NCI-H2107 (cell line): ENCODE results near the gene ANGPTL8.

Source experiments
- DNase-seq: peaks from one replicate; lab custom pipeline; 2025; lab: John Stamatoyannopoulos, UW

Gene ANGPTL8

GRCh38 chr19:11239377-11240000, at the start of gene ANGPTL8:
ANGPTL8 (plus strand) TSS chr19:11239619; CDS start chr19:11239638, 19 bp downstream.
- no peak for DNase-seq

- DNase-seq: no peak
Observed at GRCh38 chr19:11190501-11190900, 48.9 kb upstream of the ANGPTL8 start.

GRCh38 chr19:11191273-11191755, 48.1 kb upstream of the ANGPTL8 start:
- no peak for DNase-seq

GRCh38 chr19:11191934-11192333, 47.5 kb upstream of the ANGPTL8 start:
- DNase-seq: no peak

- no peak for DNase-seq
Observed at GRCh38 chr19:11192957-11193939, 46.2 kb upstream of the ANGPTL8 start.

GRCh38 chr19:11194173-11194572, 45.2 kb upstream of the ANGPTL8 start:
- no peak for DNase-seq

GRCh38 chr19:11194656-11195558, 44.5 kb upstream of the ANGPTL8 start:
- no peak for DNase-seq

- no peak for DNase-seq
Observed at GRCh38 chr19:11195681-11196080, 43.7 kb upstream of the ANGPTL8 start.

GRCh38 chr19:11196406-11197287, 42.8 kb upstream of the ANGPTL8 start:
- DNase-seq: no peak

- peak; percentile 56 for DNase-seq
Observed at GRCh38 chr19:11197291-11198174, 41.9 kb upstream of the ANGPTL8 start, which contains the start of gene KANK2. KANK2 (minus strand) TSS chr19:11197545; CDS start chr19:11194511, 3,034 bp downstream.

- DNase-seq: no peak
Observed at GRCh38 chr19:11198175-11198534, 41.3 kb upstream of the ANGPTL8 start.

- DNase-seq: no peak
Observed at GRCh38 chr19:11198769-11199424, 40.5 kb upstream of the ANGPTL8 start.

GRCh38 chr19:11199517-11199916, 39.9 kb upstream of the ANGPTL8 start:
- DNase-seq: no peak

- no peak for DNase-seq
Observed at GRCh38 chr19:11200015-11200574, 39.3 kb upstream of the ANGPTL8 start.

- no peak for DNase-seq
Observed at GRCh38 chr19:11200931-11201330, 38.5 kb upstream of the ANGPTL8 start.

GRCh38 chr19:11201791-11202190, 37.6 kb upstream of the ANGPTL8 start:
- DNase-seq: no peak

- DNase-seq: no peak
Observed at GRCh38 chr19:11202488-11203193, 36.8 kb upstream of the ANGPTL8 start.
